Lower leg skin (tissue), 3 donors: ENCODE results near the gene KLF2.

Source experiments
- CTCF ChIP-seq, 3 donors: fragments of 450-650 bp; IDR thresholded peaks; one replicate each; pipeline ENCODE4 v1.5.1; 2016; ENCODE audit warnings: antibody characterized with exemption in 3 of 3, mild to moderate bottlenecking in 3 of 3, moderate library complexity in 2 of 3
- POLR2A ChIP-seq, 2 donors: fragments of 450-650 bp; IDR thresholded peaks; one replicate each; pipeline ENCODE4 v1.6.1; 2016 to 2017; ENCODE audit warnings: antibody characterized with exemption in 2 of 2, mild to moderate bottlenecking in 1 of 2, moderate library complexity in 1 of 2

- TF ChIP-seq CTCF (IDR thresholded peaks at IDR 0.05) (no peak), POLR2A (IDR thresholded peaks at IDR 0.05) (no peak)
These were observed 42.0 kb downstream of the KLF2 start for GRCh38 chr19:16366433-16367260.
